Ovary (tissue), 9 donors: ENCODE data around the gene DHRS3. TPM values are rescaled to one million over a fixed set of nuclear protein-coding genes. Genes with fewer than 3 reads are reported as not detected.

ENCODE experiments used
- DNase-seq, 5 donors: peaks; one replicate each; pipeline ENCODE4 v3.0.0-alpha.2; 2019 to 2020
- H3K27ac ChIP-seq, 2 donors: fragments of 200-600 bp; one replicate each; pipeline versions ENCODE4 v1.5.1 to v1.8.0; 2019 to 2022
- H3K27me3 ChIP-seq: fragments of 200-600 bp; one replicate; pipeline ENCODE4 v1.8.0; 2022
- H3K36me3 ChIP-seq: fragments of 200-600 bp; sonication (generic); one replicate; pipeline ENCODE4 v1.5.1; 2019
- H3K4me1 ChIP-seq: one replicate; pipeline ENCODE4 v1.8.1; 2013; ENCODE audit warnings: mild to moderate bottlenecking, moderate library complexity; ENCODE audit not compliant: insufficient read depth
- H3K4me3 ChIP-seq: fragments of 200-600 bp; sonication (generic); one replicate; pipeline ENCODE4 v1.5.1; 2017
- H3K9me3 ChIP-seq, 2 donors: fragments of 200-600 bp in 1 of 2; sonication (generic) in 1 of 2; one replicate each; pipeline versions ENCODE4 v1.5.1 to v1.8.1; 2013 to 2019; ENCODE audit warnings: mild to moderate bottlenecking in 1 of 2, moderate library complexity in 1 of 2
- EP300 ChIP-seq: sonication (generic); formaldehyde crosslinking; IDR thresholded peaks from one replicate; pipeline ENCODE4 v1.6.1; 2017; ENCODE audit warnings: antibody characterized with exemption
- POLR2A ChIP-seq: fragments of 450-650 bp; IDR thresholded peaks from one replicate; pipeline ENCODE4 v1.6.1; 2017; ENCODE audit warnings: antibody characterized with exemption, mild to moderate bottlenecking, moderate library complexity
- WGBS, 3 donors: extraction: QIAGEN DNeasy Blood & Tissue Kit in 1 of 3; methylation state at CpG; one replicate each; pipeline versions ENCODE4 v1.1.5 to v1.1.7; 2013 to 2017; 5-methylcytosine and 5-hydroxymethylcytosine counted together
- intact Hi-C, 4 donors: fragments of 100-400 bp; cut with DNase I; formaldehyde crosslinking; loops; one replicate each; pipeline versions ENCODE4 v1.11.0 to v1.15.1; 2022 to 2023
- polyA plus RNA-seq, 2 donors: library from polyadenylated mRNA; stranded (reverse); fragments of 200-250 nt in 1 of 2; fragments of 350-450 nt in 1 of 2; fragmentation: Illumina TruSeq in 1 of 2; extraction: RNeasy Lipid Tissue Mini Kit (QIAGEN cat#74804) in 1 of 2; gene quantifications; one replicate each; pipeline ENCODE4 v1.2.3, GENCODE V29; 2013 to 2014
- total RNA-seq, 7 donors: library from RNA; depleted of rRNA in 2 of 7; stranded (reverse); fragments of >200 nt in 2 of 7; fragmentation: NEBNext Ultra II Directional in 3 of 7; extraction: Animal tissue kit (Norgen Biotek cat#: 25700) in 3 of 7; gene quantifications; one replicate each; pipeline versions ENCODE4 v1.1.0 to v1.2.4, GENCODE V29; 2016 to 2023
- TF ChIP-seq, protein P1 (sequence below), 3 donors: fragments of 450-650 bp in 2 of 3; fragments of 200-600 bp in 1 of 3; IDR thresholded peaks; one replicate each; pipeline versions ENCODE4 v1.5.1 to v1.8.0; 2016 to 2022; ENCODE audit warnings: antibody characterized with exemption in 3 of 3, mild to moderate bottlenecking in 1 of 3
- donor health status: DM: no; HTN: no; CAD: no; lungs with moderate emphysema.
- donor health status: DM: no; HTN: no; CAD: no.
- donor health status: Bipolar disorder and iron deficiency.
- donor health status: DM: yes; HTN: yes; CAD: no.
- donor health status: DM: no; HTN: no; CAD: no.
- donor health status: DM: yes; HTN: yes; CAD: no.

The DHRS3 gene
- total and polyA plus RNA-seq, 9 donors = 25.8 to 92.3 (median 48.3) TPM

DNA sequence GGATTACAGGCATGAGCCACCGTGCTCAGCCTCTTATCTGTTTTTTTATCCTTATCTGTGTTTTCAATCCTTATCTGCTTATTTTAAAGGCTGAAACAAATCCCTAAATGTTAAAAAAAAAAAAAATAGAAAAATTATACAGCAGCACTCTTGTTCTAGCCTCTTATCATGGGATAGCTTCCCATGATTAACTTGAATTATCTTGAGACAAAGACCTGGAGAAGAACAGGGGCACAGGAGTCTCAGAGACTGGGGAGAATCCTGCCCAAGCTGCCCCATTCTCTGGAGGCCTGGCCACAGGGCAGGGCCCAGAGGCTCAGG lies 86.9 kb downstream of the DHRS3 start:
- 80 to 88% (median 84%) methylated on average over 1 of the region's 1 CpG for WGBS, 3 donors
- Histone ChIP-seq H3K27ac (no peak overlapping the region), H3K9me3 (no peaks in the 10 kb centered on the region), H3K4me3 (no peak overlapping the region), H3K27me3 (no peaks in the 10 kb centered on the region), H3K36me3 (no peaks in the 10 kb centered on the region), H3K4me1 (peaks cover 7% of the 10 kb centered on the region)
- intact Hi-C loops = no loop called here
- no peak for TF ChIP-seq POLR2A
- TF ChIP-seq, protein P1, sequence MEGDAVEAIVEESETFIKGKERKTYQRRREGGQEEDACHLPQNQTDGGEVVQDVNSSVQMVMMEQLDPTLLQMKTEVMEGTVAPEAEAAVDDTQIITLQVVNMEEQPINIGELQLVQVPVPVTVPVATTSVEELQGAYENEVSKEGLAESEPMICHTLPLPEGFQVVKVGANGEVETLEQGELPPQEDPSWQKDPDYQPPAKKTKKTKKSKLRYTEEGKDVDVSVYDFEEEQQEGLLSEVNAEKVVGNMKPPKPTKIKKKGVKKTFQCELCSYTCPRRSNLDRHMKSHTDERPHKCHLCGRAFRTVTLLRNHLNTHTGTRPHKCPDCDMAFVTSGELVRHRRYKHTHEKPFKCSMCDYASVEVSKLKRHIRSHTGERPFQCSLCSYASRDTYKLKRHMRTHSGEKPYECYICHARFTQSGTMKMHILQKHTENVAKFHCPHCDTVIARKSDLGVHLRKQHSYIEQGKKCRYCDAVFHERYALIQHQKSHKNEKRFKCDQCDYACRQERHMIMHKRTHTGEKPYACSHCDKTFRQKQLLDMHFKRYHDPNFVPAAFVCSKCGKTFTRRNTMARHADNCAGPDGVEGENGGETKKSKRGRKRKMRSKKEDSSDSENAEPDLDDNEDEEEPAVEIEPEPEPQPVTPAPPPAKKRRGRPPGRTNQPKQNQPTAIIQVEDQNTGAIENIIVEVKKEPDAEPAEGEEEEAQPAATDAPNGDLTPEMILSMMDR (IDR thresholded peaks at IDR 0.05) = no peak
- TF ChIP-seq EP300 = no peak
- DNase-seq = no peak

DNA sequence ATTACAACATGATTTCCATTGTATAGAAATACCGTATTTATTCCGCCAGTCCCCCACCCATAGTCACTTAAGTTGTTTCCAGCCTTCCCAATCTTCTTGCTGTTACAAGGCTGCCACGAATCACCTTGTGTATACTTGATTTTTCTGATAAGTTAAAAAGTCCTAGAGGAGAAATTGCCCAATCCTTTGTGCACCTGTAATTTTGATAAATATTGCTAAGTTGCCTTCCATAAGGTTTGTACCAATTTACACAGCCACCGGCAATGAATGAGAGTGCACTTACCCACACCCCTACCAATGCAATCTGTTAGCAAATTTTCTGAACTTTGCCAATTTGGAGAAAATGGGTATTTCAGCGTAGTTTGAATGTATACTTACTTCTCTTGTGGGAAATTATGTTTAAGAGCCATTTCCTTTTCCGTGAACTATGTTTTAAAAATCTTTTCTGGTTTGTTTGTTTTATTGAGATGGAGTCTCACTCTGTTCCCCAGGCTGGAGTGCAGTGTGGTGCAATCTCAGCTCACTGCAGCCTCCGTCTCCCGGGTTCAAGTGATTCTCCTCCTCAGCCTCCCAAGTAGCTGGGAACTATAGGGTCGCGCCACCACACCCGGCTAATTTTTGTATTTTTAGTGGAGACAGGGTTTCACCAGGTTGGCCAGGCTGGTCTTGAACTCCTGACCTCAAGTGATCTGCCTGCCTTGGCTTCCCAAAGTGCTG lies 87.4 kb downstream of the DHRS3 start:
- H3K4me1 ChIP-seq = peaks cover 12% of the 10 kb centered on the region
- no peak overlapping the region for H3K27ac ChIP-seq
- no peak for DNase-seq
- H3K4me3 ChIP-seq = no peak overlapping the region
- no peaks in the 10 kb centered on the region for H3K27me3 ChIP-seq
- TF ChIP-seq EP300 (no peak), POLR2A (no peak)
- TF ChIP-seq, protein P1 (IDR thresholded peaks at IDR 0.05) = no peak
- no peaks in the 10 kb centered on the region for H3K36me3 ChIP-seq
- 84 to 91% (median 85%) methylated on average over 11 of the region's 11 CpGs for WGBS, 3 donors
- no peaks in the 10 kb centered on the region for H3K9me3 ChIP-seq
- intact Hi-C loops = no loop called here

DNA sequence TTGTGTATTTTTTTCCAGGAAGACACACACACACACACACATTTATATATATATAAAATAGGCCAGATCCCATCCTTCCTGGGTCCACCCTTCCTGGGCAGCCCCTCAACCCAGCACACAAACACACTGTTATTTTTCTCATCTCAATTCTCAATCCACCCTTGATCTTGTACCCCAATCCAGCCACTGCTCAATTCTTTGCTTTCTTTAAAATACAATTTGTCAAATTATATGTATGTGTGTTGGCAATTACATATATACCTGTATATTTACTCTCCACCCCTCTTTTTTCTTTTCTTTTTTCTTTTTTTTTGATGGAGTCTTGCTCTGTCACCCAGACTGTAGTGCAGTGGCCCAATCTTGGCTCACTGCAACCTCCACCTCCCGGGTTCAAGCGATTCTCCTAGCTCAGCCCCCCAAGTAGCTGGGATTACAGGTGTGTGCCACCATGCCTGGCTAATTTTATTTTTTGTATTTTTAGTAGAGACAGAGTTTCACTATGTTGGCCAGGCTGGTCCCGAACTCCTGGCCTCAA lies 88.3 kb downstream of the DHRS3 start:
- no peak for DNase-seq
- Histone ChIP-seq H3K4me3 (no peak overlapping the region), H3K27me3 (no peaks in the 10 kb centered on the region), H3K4me1 (peaks cover 13% of the 10 kb centered on the region), H3K36me3 (no peaks in the 10 kb centered on the region), H3K9me3 (no peaks in the 10 kb centered on the region), H3K27ac (no peak overlapping the region)
- WGBS, 3 donors = 97 to 98% (median 98%) methylated on average over 3 of the region's 3 CpGs
- TF ChIP-seq POLR2A (no peak), EP300 (no peak)
- TF ChIP-seq, protein P1 (IDR thresholded peaks at IDR 0.05) = no peak
- intact Hi-C loops = no loop called here

DNA sequence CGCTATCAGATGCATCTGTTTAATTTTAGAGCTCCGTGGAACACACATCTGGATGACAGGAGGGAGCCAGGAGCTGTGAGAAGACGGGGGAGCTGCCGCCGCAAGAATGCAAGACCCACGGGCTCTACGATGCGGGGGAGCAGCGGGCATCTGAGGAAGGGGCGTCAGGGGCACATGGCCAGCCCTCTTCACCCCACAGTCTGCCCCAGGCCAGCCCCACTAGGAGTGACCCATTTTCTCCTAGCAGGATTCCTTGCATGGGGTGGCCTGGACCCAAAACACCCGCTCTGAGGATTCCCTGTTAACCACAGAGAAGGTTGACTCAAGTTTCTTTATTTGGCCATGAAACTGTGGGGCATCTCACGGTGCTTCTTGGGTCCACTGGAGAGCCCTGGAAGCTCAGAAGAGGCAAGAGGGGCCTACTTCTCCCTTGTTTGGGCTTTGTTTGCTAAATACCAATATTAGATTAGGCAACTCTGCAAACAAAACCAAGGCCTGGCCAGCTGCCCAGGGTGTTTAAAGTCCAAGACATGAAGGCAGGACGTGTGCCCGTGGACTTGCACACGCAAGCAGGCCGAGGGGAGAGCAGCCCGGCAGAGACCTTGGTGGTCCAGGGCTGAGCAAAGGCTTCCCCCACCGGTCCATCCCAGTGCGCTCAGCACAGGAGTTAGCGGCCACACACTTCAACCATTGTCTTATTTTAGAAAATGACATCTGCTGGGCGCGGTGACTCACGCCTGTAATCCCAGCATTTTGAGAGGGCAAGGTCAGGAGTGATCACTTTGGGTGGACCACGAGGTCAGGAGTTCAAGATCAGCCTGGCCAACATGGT lies 89.8 kb downstream of the DHRS3 start:
- H3K27me3 ChIP-seq = no peaks in the 10 kb centered on the region
- H3K36me3 ChIP-seq = no peaks in the 10 kb centered on the region
- intact Hi-C loops = no loop called here
- TF ChIP-seq, protein P1 (IDR thresholded peaks at IDR 0.05) = no peak
- TF ChIP-seq POLR2A = no peak
- no peak for TF ChIP-seq EP300
- no peaks in the 10 kb centered on the region for H3K9me3 ChIP-seq
- H3K27ac ChIP-seq = no peak overlapping the region
- DNase-seq = peak; percentile 77 to 91 (median 81)
- WGBS, 3 donors = 59 to 77% (median 71%) methylated on average over 24 of the region's 24 CpGs
- H3K4me3 ChIP-seq = no peak overlapping the region
- peaks cover 13% of the 10 kb centered on the region for H3K4me1 ChIP-seq
